Measurements from ENCODE around the gene ENDOG.
A peak's percentile ranks its signal among the peaks of the same experiment; 100 is the strongest.
"Not testable (repeated sequence)": the region's sequence is repeated elsewhere in the genome, so short reads cannot be mapped to it uniquely, and the experiment has no call there.

The ENDOG gene

GRCh38 chr9:128862401-128862851 lies 44.1 kb downstream of the ENDOG start:
- no peak for DNase-seq (ENCODE audit: low read depth in 2 of 2)

GRCh38 chr9:128863647-128864046 lies 45.3 kb downstream of the ENDOG start:
- DNase-seq (ENCODE audit: low read depth in 2 of 2): peak; percentile 80 to 85

GRCh38 chr9:128870128-128870940 lies 52.0 kb downstream of the ENDOG start:
- DNase-seq (ENCODE audit: low read depth in 2 of 2): no peak

GRCh38 chr9:128870941-128871265 lies 52.6 kb downstream of the ENDOG start:
- not testable (repeated sequence) for DNase-seq (ENCODE audit: low read depth in 2 of 2)

Data from activated CD4-positive, alpha-beta T cell treated with anti-CD3 and anti-CD28 coated beads for 24 hours (primary cell).